ENCODE measurements around the gene SH3GL2.

Gene SH3GL2

GRCh38 chr9:17802249-17802857 is 223.5 kb downstream of the SH3GL2 start:
- TF ChIP-seq ZNF8 (CRISPR knock-in tag; IDR thresholded peaks at IDR 0.05) (no peak), PPARA (CRISPR knock-in tag; IDR thresholded peaks at IDR 0.05; ENCODE audit: borderline replicate concordance) (no peak), ZC3H10 (CRISPR knock-in tag; IDR thresholded peaks at IDR 0.05) (no peak), BACH2 (CRISPR knock-in tag; IDR thresholded peaks at IDR 0.05; ENCODE audit: borderline replicate concordance) (no peak), ZFP30 (CRISPR knock-in tag; IDR thresholded peaks at IDR 0.05) (no peak), TCF4 (CRISPR knock-in tag; IDR thresholded peaks at IDR 0.05; ENCODE audit: borderline replicate concordance) (no peak), CSDC2 (CRISPR knock-in tag; IDR thresholded peaks at IDR 0.05) (no peak), RARB (CRISPR knock-in tag; IDR thresholded peaks at IDR 0.05) (no peak), ISL1 (CRISPR knock-in tag; IDR thresholded peaks at IDR 0.05) (no peak), ARNTL (CRISPR knock-in tag; IDR thresholded peaks at IDR 0.05; ENCODE audit: borderline replicate concordance, low read depth) (no peak), OSR1 (CRISPR knock-in tag; IDR thresholded peaks at IDR 0.05) (no peak), TOX (CRISPR knock-in tag; IDR thresholded peaks at IDR 0.05; ENCODE audit: borderline replicate concordance) (no peak), ZNF565 (CRISPR knock-in tag; conservative IDR thresholded peaks at IDR 0.05; ENCODE audit: low read depth) (no peak), PATZ1 (CRISPR knock-in tag; IDR thresholded peaks at IDR 0.05; ENCODE audit: borderline replicate concordance) (no peak)
- ATAC-seq = no peak

- no peak for ATAC-seq
- TF ChIP-seq ISL1 (CRISPR knock-in tag; IDR thresholded peaks at IDR 0.05) = no peak
- TF ChIP-seq ZC3H10 (CRISPR knock-in tag; IDR thresholded peaks at IDR 0.05) = no peak
- no peak for TF ChIP-seq ARNTL (CRISPR knock-in tag; IDR thresholded peaks at IDR 0.05; ENCODE audit: borderline replicate concordance, low read depth)
- TF ChIP-seq BACH2 (CRISPR knock-in tag; IDR thresholded peaks at IDR 0.05; ENCODE audit: borderline replicate concordance) = no peak
- no peak for TF ChIP-seq GLIS3 (CRISPR knock-in tag; IDR thresholded peaks at IDR 0.05)
- no peak for TF ChIP-seq CSRNP3 (CRISPR knock-in tag; IDR thresholded peaks at IDR 0.05)
- TF ChIP-seq CSDC2 (CRISPR knock-in tag; IDR thresholded peaks at IDR 0.05) = no peak
- TF ChIP-seq TOX (CRISPR knock-in tag; IDR thresholded peaks at IDR 0.05; ENCODE audit: borderline replicate concordance) = no peak
- TF ChIP-seq ZFP3 (CRISPR knock-in tag; IDR thresholded peaks at IDR 0.05) = no peak
- TF ChIP-seq OSR1 (CRISPR knock-in tag; IDR thresholded peaks at IDR 0.05) = no peak
- no peak for TF ChIP-seq RARB (CRISPR knock-in tag; IDR thresholded peaks at IDR 0.05)
- no peak for TF ChIP-seq ZNF70 (CRISPR knock-in tag; IDR thresholded peaks at IDR 0.05)
- TF ChIP-seq ESRRG (CRISPR knock-in tag; IDR thresholded peaks at IDR 0.05) = no peak
These were observed 228.9 kb downstream of the SH3GL2 start for GRCh38 chr9:17807613-17808282.

DNA sequence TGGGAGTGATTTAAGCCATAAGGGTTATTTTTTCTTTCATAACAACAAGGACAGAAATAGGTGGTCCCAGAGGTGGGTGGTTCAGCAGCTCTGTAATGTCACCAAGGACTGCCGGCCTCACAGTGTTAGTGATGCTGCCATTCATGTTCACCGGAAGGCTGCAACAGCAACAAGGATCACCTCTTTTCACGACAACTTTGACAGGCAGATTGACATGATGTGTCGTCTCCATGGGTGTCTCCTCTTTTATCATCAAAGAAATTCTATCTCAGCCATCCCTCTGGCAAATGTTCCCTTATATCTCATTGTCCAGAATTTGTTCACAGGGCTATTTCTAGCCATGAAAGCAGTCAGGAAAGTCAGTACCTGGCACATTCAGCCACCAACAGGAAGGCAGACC is 231.5 kb downstream of the SH3GL2 start:
- no peak for ATAC-seq
- TF ChIP-seq PATZ1 (CRISPR knock-in tag; IDR thresholded peaks at IDR 0.05; ENCODE audit: borderline replicate concordance) = no peak
- no peak for TF ChIP-seq ISL1 (CRISPR knock-in tag; IDR thresholded peaks at IDR 0.05)
- TF ChIP-seq BACH2 (CRISPR knock-in tag; IDR thresholded peaks at IDR 0.05; ENCODE audit: borderline replicate concordance) = no peak
- no peak for TF ChIP-seq RARB (CRISPR knock-in tag; IDR thresholded peaks at IDR 0.05)
- TF ChIP-seq GLIS3 (CRISPR knock-in tag; IDR thresholded peaks at IDR 0.05) = no peak
- no peak for TF ChIP-seq ZNF565 (CRISPR knock-in tag; conservative IDR thresholded peaks at IDR 0.05; ENCODE audit: low read depth)
- TF ChIP-seq ZFP3 (CRISPR knock-in tag; IDR thresholded peaks at IDR 0.05) = no peak
- TF ChIP-seq SNAI2 (CRISPR knock-in tag; IDR thresholded peaks at IDR 0.05) = no peak
- TF ChIP-seq CSDC2 (CRISPR knock-in tag; IDR thresholded peaks at IDR 0.05) = no peak
- TF ChIP-seq, protein P1, sequence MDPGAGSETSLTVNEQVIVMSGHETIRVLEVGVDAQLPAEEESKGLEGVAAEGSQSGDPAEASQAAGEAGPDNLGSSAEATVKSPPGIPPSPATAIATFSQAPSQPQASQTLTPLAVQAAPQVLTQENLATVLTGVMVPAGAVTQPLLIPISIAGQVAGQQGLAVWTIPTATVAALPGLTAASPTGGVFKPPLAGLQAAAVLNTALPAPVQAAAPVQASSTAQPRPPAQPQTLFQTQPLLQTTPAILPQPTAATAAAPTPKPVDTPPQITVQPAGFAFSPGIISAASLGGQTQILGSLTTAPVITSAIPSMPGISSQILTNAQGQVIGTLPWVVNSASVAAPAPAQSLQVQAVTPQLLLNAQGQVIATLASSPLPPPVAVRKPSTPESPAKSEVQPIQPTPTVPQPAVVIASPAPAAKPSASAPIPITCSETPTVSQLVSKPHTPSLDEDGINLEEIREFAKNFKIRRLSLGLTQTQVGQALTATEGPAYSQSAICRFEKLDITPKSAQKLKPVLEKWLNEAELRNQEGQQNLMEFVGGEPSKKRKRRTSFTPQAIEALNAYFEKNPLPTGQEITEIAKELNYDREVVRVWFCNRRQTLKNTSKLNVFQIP (CRISPR knock-in tag; IDR thresholded peaks at IDR 0.05; ENCODE audit: borderline replicate concordance, low read depth) = no peak
- no peak for TF ChIP-seq ZFP30 (CRISPR knock-in tag; IDR thresholded peaks at IDR 0.05)
- TF ChIP-seq TOX (CRISPR knock-in tag; IDR thresholded peaks at IDR 0.05; ENCODE audit: borderline replicate concordance) = no peak
- TF ChIP-seq ESRRG (CRISPR knock-in tag; IDR thresholded peaks at IDR 0.05) = no peak
